SK-N-SH treated with all-trans-retinoic acid at 6 μM for 48 hours (cell line): Measurements from ENCODE around the gene TLR10.

ENCODE experiments used
- ESRRG ChIP-seq: fragments of 250-450 bp; sonication (Bioruptor Pico); IDR thresholded peaks from 2 replicates; pipeline ENCODE4 v1.6.1; 2021; ENCODE audit warnings: mild to moderate bottlenecking
- GLIS3 ChIP-seq: fragments of 250-450 bp; sonication (Bioruptor Pico); IDR thresholded peaks from 2 replicates; pipeline ENCODE4 v1.5.0; 2020; ENCODE audit warnings: mild to moderate bottlenecking, moderate library complexity
- OSR1 ChIP-seq: fragments of 250-450 bp; sonication (Bioruptor Pico); IDR thresholded peaks from 2 replicates; pipeline ENCODE4 v1.8.0; 2022; ENCODE audit warnings: moderate library complexity, mild to moderate bottlenecking, inconsistent platforms
- RARB ChIP-seq: fragments of 250-450 bp; sonication (Bioruptor Pico); IDR thresholded peaks from 2 replicates; pipeline ENCODE4 v1.8.0; 2021; ENCODE audit warnings: mild to moderate bottlenecking, moderate library complexity
- TOX ChIP-seq: fragments of 250-450 bp; sonication (Bioruptor Pico); IDR thresholded peaks from 2 replicates; pipeline ENCODE4 v1.8.0; 2021; ENCODE audit warnings: mild to moderate bottlenecking, moderate library complexity, borderline replicate concordance
- ZC3H10 ChIP-seq: fragments of 250-450 bp; sonication (Bioruptor Pico); IDR thresholded peaks from 2 replicates; pipeline ENCODE4 v1.5.1; 2021; ENCODE audit warnings: mild to moderate bottlenecking, moderate library complexity
- ZFP30 ChIP-seq: fragments of 450-650 bp; formaldehyde crosslinking; IDR thresholded peaks from 2 replicates; pipeline ENCODE4 v1.5.0; 2022; ENCODE audit warnings: mild to moderate bottlenecking, moderate library complexity
- ZNF565 ChIP-seq: fragments of 450-650 bp; formaldehyde crosslinking; conservative IDR thresholded peaks from 2 replicates; pipeline ENCODE4 v1.5.0; 2020; ENCODE audit warnings: low read depth, mild to moderate bottlenecking, moderate library complexity
- ZNF70 ChIP-seq: fragments of 450-650 bp; formaldehyde crosslinking; IDR thresholded peaks from 2 replicates; pipeline ENCODE4 v1.5.0; 2020; ENCODE audit warnings: mild to moderate bottlenecking, moderate library complexity
- ZNF8 ChIP-seq: fragments of 450-650 bp; formaldehyde crosslinking; IDR thresholded peaks from 2 replicates; pipeline ENCODE4 v1.5.0; 2020; ENCODE audit warnings: mild to moderate bottlenecking, moderate library complexity
- TF ChIP-seq, protein P1 (sequence below): fragments of 250-450 bp; sonication (Bioruptor Pico); IDR thresholded peaks from 2 replicates; pipeline ENCODE4 v1.8.0; 2020; ENCODE audit warnings: mild to moderate bottlenecking, moderate library complexity, borderline replicate concordance

DNA sequence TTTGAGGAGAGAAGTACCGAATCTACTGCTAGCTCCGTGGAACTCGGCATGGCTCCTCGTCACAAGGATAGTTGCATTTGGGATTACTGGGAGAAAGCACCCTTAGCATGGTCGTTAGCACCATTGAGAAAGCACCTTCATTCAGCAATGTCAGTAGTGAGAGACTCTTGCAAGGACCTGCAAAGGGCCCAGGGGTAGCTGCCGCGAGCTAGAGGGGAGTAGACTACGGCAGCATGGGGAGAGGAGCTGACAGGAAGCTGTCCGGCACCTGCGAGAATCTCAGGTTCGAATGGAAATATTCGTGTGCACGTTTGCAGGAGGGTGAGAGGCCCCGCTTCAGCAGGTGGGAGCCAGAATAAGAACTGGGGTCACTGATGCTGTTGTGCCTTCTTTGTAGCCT, 20.2 kb downstream of the TLR10 start:
- TF ChIP-seq ZNF565 (CRISPR knock-in tag) (no peak), ESRRG (no peak), ZFP30 (no peak), ZNF8 (CRISPR knock-in tag) (no peak), ZC3H10 (CRISPR knock-in tag) (no peak), OSR1 (CRISPR knock-in tag) (no peak), ZNF70 (CRISPR knock-in tag) (no peak), GLIS3 (CRISPR knock-in tag) (no peak), TOX (CRISPR knock-in tag) (no peak), RARB (CRISPR knock-in tag) (no peak)
- TF ChIP-seq, protein P1, sequence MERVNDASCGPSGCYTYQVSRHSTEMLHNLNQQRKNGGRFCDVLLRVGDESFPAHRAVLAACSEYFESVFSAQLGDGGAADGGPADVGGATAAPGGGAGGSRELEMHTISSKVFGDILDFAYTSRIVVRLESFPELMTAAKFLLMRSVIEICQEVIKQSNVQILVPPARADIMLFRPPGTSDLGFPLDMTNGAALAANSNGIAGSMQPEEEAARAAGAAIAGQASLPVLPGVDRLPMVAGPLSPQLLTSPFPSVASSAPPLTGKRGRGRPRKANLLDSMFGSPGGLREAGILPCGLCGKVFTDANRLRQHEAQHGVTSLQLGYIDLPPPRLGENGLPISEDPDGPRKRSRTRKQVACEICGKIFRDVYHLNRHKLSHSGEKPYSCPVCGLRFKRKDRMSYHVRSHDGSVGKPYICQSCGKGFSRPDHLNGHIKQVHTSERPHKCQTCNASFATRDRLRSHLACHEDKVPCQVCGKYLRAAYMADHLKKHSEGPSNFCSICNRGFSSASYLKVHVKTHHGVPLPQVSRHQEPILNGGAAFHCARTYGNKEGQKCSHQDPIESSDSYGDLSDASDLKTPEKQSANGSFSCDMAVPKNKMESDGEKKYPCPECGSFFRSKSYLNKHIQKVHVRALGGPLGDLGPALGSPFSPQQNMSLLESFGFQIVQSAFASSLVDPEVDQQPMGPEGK (CRISPR knock-in tag): no peak
